ENCODE results near the gene TP53AIP1. TPM values are rescaled to one million over a fixed set of nuclear protein-coding genes. Genes with fewer than 3 reads are reported as not detected.

The TP53AIP1 gene
- total and polyA plus RNA-seq, 5 experiments from 2014 or later = not detected

- H3K36me3 Mint-ChIP-seq = no peaks in the 10 kb centered on the region
- no peak overlapping the region for H3K4me3 Mint-ChIP-seq
- H3K27me3 Mint-ChIP-seq = peaks cover 0 to 7% (median 3%) of the 10 kb centered on the region in 5 donors
- POLR2A ChIA-PET = no interaction called here
- no peak for DNase-seq
- ATAC-seq = no peak
- no peaks in the 10 kb centered on the region for H3K9me3 Mint-ChIP-seq
- no peak overlapping the region for H3K27ac Mint-ChIP-seq
- peaks cover under 1 to 15% (median 2%) of the 10 kb centered on the region in 4 donors for H3K4me1 Mint-ChIP-seq
These were observed 19.0 kb upstream of the TP53AIP1 start for GRCh38 chr11:128961645-128962044.

DNA sequence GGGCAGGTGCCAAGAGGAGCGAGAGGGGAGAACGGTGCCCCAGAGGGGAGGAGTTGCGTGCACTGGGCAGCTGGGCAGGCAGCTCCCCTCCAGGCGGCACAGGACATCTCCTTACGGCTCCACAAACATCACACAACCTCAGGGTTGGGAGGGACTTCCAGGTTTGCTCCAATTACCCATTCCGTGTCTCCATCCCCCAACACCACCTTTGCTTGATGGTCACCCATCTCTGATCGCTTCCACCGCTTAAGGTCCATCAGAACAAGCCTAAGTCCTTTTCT, 14.5 kb upstream of the TP53AIP1 start:
- POLR2A ChIA-PET = no interaction called here
- ATAC-seq (no peak), DNase-seq (no peak)
- Mint-ChIP-seq H3K36me3 (no peaks in the 10 kb centered on the region), H3K27ac (no peak overlapping the region), H3K9me3 (no peaks in the 10 kb centered on the region), H3K27me3 (peaks cover 3 to 26% (median 10%) of the 10 kb centered on the region in 5 donors), H3K4me3 (no peak overlapping the region), H3K4me1 (peaks cover 0 to 6% (median 2%) of the 10 kb centered on the region in 4 donors)

DNA sequence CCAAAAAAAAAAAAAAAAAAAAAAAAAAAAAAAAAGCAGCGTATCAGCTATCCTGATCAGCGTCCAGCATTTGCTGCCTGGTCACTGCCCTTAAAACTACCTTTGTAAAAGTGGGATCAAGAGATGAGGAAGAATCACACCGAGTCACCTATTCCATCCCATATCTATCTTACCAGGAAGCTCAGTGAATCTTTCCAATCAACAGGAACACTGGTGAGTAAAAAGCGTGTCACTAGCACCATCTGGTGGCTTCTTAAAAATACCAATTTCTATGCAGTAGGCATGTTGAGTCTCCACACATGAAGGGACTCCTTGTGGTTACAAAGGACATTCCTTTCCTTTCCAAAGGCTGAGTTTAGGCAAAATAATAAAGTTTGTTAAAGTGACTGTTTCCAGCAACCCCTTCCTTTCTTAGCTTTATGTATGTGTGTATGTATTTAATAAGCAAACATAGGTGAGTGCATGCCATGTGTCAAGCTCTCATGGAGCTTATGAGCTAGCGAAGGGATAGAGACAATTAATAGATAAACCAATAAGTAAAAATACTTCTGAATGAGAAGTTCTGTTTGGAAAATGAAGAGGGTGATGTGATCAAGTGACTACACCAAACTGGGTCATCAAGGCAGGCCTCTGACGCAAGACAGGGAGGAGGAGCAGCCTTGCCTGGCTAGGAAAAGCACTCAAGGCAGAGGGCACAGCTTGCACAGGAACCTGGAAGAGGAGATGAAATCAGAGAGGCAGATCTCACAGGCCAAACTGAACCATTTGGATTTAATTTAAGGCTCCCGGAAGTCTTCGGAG, 13.9 kb upstream of the TP53AIP1 start:
- Mint-ChIP-seq H3K27ac (no peak overlapping the region), H3K27me3 (peaks cover 3 to 26% (median 10%) of the 10 kb centered on the region in 5 donors), H3K4me1 (peaks cover 0 to 6% (median 2%) of the 10 kb centered on the region in 4 donors), H3K9me3 (no peaks in the 10 kb centered on the region), H3K36me3 (no peaks in the 10 kb centered on the region), H3K4me3 (peak overlapping the region in 2 of 10 donors; percentile 46 to 62)
- ATAC-seq = peak in 1 of 2 donors; percentile 54
- POLR2A ChIA-PET = interaction anchor here (0.6 to 1.1 kb wide), 2 partner anchors 70 to 903 kb away, joined by 3 to 4 read pairs; no protein-coding TSS in a partner anchor
- DNase-seq = peak in 5 of 10 donors; percentile 7 to 48 (median 41)

DNA sequence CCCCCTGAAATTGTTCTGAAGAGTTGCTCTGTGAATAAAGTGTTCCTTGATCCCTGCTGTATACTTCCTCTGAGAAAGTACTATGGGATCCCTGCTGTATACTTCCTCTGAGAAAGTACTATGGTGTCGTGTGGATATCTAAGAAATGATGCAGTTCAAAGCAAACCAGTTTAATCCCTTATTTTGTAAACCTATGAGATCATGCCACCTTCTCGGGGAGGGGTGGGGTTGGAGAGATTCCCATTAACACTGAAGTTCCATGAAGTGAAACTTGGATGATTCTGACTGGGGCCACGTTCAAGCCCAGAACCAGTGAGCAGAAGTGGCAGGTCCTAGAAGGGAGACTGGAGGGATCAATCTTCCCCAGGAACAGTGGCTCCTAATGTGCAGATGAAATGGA, 13.0 kb upstream of the TP53AIP1 start:
- no peak overlapping the region for H3K27ac Mint-ChIP-seq

GRCh38 chr11:128953151-128953550, 10.5 kb upstream of the TP53AIP1 start:
- Mint-ChIP-seq H3K36me3 (no peaks in the 10 kb centered on the region), H3K4me1 (peaks cover 0 to 6% (median 2%) of the 10 kb centered on the region in 4 donors), H3K27ac (no peak overlapping the region), H3K27me3 (peaks cover 6 to 36% (median 14%) of the 10 kb centered on the region in 5 donors), H3K9me3 (no peaks in the 10 kb centered on the region), H3K4me3 (no peak overlapping the region)
- POLR2A ChIA-PET = no interaction called here
- no peak for ATAC-seq
- DNase-seq = no peak

More for the DNA sequence above, 13.0 kb upstream of the TP53AIP1 start:
- POLR2A ChIA-PET = interaction anchor here (1.1 kb wide), 1 partner anchor 70 kb away, joined by 4 read pairs; no protein-coding TSS in a partner anchor
- Mint-ChIP-seq H3K4me3 (no peak overlapping the region), H3K4me1 (peaks cover 0 to 6% (median 2%) of the 10 kb centered on the region in 4 donors), H3K36me3 (no peaks in the 10 kb centered on the region), H3K27me3 (peaks cover 3 to 26% (median 10%) of the 10 kb centered on the region in 5 donors), H3K9me3 (no peaks in the 10 kb centered on the region)
- DNase-seq = no peak
- no peak for ATAC-seq

GRCh38 chr11:128949791-128950454, 7.3 kb upstream of the TP53AIP1 start:
- H3K4me1 Mint-ChIP-seq = no peaks in the 10 kb centered on the region
- peaks cover 4 to 41% (median 16%) of the 10 kb centered on the region in 5 donors for H3K27me3 Mint-ChIP-seq
- no peak for DNase-seq
- POLR2A ChIA-PET = no interaction called here
- H3K36me3 Mint-ChIP-seq = no peaks in the 10 kb centered on the region
- H3K27ac Mint-ChIP-seq = no peak overlapping the region
- H3K4me3 Mint-ChIP-seq = no peak overlapping the region
- no peaks in the 10 kb centered on the region for H3K9me3 Mint-ChIP-seq
- ATAC-seq = no peak

DNA sequence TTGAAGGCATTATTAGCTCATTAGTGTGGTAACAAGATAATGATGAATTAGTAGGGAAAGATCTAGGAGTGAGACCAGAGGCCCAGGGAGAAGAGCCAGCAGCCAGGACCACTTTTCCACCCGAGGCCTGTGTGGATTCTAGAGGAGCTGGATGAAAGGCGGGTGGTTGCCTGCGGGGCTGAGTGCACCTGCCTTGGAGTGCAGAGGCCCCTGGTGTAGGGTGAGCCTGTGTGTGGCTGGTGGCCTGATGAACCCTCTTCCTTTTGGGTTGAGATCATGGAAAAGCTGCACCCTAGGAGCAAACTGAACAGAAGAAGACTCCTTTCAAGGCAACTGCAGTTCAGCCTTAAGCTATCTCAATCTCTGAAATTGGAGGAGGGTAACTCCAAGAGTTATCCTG, 5.9 kb upstream of the TP53AIP1 start:
- DNase-seq (no peak), ATAC-seq (no peak)
- H3K4me3 Mint-ChIP-seq = no peak overlapping the region
- H3K27ac Mint-ChIP-seq = no peak overlapping the region
- peaks cover 5 to 47% (median 18%) of the 10 kb centered on the region in 5 donors for H3K27me3 Mint-ChIP-seq
- POLR2A ChIA-PET = no interaction called here
- no peaks in the 10 kb centered on the region for H3K9me3 Mint-ChIP-seq
- no peaks in the 10 kb centered on the region for H3K4me1 Mint-ChIP-seq
- H3K36me3 Mint-ChIP-seq = no peaks in the 10 kb centered on the region

- peaks cover 5 to 39% (median 18%) of the 10 kb centered on the region in 5 donors for H3K27me3 Mint-ChIP-seq
- H3K27ac Mint-ChIP-seq = no peak overlapping the region
- no peaks in the 10 kb centered on the region for H3K9me3 Mint-ChIP-seq
- ATAC-seq (no peak), DNase-seq (no peak)
- H3K4me1 Mint-ChIP-seq = no peaks in the 10 kb centered on the region
- POLR2A ChIA-PET = no interaction called here
- H3K36me3 Mint-ChIP-seq = no peaks in the 10 kb centered on the region
- no peak overlapping the region for H3K4me3 Mint-ChIP-seq
These were observed 5.1 kb upstream of the TP53AIP1 start for GRCh38 chr11:128947773-128948172.

DNA sequence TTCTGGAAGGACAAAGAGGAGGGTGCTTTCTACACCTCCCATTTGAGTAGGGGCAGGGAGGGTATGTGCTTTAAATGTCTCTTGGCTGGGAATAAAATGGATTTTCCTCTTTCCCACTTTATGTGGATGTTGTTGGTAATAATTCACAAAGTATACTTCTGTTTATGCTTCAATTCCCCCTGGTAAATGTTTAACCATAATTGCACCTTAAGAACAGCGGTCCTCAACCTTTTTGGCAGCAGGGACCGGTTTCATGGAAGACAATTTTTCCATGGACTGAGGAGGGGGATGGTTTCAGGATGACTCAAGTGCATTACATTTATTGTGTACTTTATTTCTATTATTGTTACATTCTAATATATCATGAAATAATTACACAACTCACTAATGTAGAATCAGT, 4.0 kb upstream of the TP53AIP1 start:
- no peak for ATAC-seq
- no peaks in the 10 kb centered on the region for H3K36me3 Mint-ChIP-seq
- H3K9me3 Mint-ChIP-seq = no peaks in the 10 kb centered on the region
- no peak overlapping the region for H3K27ac Mint-ChIP-seq
- H3K27me3 Mint-ChIP-seq = peaks cover 5 to 39% (median 18%) of the 10 kb centered on the region in 5 donors
- no peak overlapping the region for H3K4me3 Mint-ChIP-seq
- DNase-seq = no peak
- POLR2A ChIA-PET = no interaction called here
- H3K4me1 Mint-ChIP-seq = no peaks in the 10 kb centered on the region

GRCh38 chr11:128943428-128943976, 831 bp upstream of the TP53AIP1 start:
- DNase-seq (no peak), ATAC-seq (no peak)
- POLR2A ChIA-PET = no interaction called here
- no peak overlapping the region for H3K27ac Mint-ChIP-seq
- H3K9me3 Mint-ChIP-seq = no peaks in the 10 kb centered on the region
- H3K27me3 Mint-ChIP-seq = peaks cover 5 to 32% (median 15%) of the 10 kb centered on the region in 5 donors
- H3K4me3 Mint-ChIP-seq = no peak overlapping the region
- H3K4me1 Mint-ChIP-seq = no peaks in the 10 kb centered on the region
- H3K36me3 Mint-ChIP-seq = no peaks in the 10 kb centered on the region

- Mint-ChIP-seq H3K4me1 (no peaks in the 10 kb centered on the region), H3K27me3 (peaks cover 5 to 20% (median 11%) of the 10 kb centered on the region in 5 donors), H3K9me3 (no peaks in the 10 kb centered on the region), H3K4me3 (no peak overlapping the region), H3K36me3 (no peaks in the 10 kb centered on the region), H3K27ac (peak overlapping the region in 1 of 10 donors; percentile 37)
- ATAC-seq (no peak), DNase-seq (no peak)
- POLR2A ChIA-PET = no interaction called here
These were observed 429 bp downstream of the TP53AIP1 start for GRCh38 chr11:128942272-128942612.

DNA sequence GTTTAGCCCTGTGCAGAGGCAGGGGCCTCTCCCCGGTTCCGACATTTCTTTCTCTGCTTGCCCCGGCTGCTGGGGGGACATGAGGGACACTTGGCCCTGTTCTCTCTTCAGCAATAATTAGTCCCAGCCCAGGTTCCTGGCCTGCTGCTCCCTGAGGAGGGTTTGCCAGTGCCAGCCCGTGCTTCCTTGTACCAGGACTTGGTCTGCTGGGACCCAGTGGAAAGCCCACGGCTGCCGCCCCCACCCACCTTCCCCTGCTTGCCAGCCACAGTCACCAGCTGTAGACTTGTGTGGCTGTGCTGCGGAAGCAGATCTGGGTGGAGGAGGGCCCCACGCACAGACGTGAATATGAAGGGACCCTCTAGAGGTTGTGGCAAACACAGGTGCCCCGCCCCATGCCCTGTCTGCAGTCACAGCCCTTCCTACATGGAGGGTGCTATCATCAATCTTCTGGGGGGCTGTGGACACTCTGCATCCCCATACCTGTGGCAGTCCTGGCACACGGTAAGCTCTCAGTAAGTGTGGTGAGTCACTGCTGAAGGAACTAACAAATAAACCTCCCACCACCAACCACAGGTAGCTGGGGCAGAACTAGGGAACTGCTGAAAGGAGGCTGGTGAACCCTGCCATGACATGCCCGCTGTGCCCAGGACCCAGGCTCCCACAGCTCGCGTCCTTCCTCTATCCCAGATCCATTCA, 949 bp downstream of the TP53AIP1 start:
- ATAC-seq (no peak), DNase-seq (no peak)
- H3K4me1 Mint-ChIP-seq = no peaks in the 10 kb centered on the region
- no peak overlapping the region for H3K4me3 Mint-ChIP-seq
- H3K9me3 Mint-ChIP-seq = no peaks in the 10 kb centered on the region
- H3K27ac Mint-ChIP-seq = peak overlapping the region in 1 of 10 donors; percentile 37
- H3K27me3 Mint-ChIP-seq = peaks cover 5 to 20% (median 11%) of the 10 kb centered on the region in 5 donors
- POLR2A ChIA-PET = no interaction called here
- H3K36me3 Mint-ChIP-seq = no peaks in the 10 kb centered on the region

DNA sequence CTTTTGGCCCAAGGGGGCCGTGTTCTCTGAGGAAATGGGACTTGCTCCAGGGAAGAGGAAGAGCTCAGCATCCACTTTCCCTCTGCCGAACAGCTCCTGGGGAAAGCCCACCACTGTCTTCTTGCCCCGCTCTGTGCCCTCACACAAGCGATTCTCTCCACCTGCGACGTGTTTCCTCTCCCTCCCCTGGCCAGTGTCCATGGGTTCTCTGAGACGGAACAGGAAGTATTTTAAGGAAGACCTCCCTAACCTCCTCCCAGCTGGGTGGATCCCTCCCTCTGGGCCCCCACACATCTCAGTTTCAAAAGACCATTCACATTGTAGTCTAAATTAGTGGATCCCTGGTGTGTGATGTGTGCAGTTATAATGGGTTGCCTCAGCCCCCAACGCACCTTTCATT, 1.6 kb downstream of the TP53AIP1 start:
- no peak overlapping the region for H3K4me3 Mint-ChIP-seq
- H3K9me3 Mint-ChIP-seq = no peaks in the 10 kb centered on the region
- DNase-seq (no peak), ATAC-seq (no peak)
- POLR2A ChIA-PET = no interaction called here
- H3K36me3 Mint-ChIP-seq = no peaks in the 10 kb centered on the region
- no peak overlapping the region for H3K27ac Mint-ChIP-seq
- H3K27me3 Mint-ChIP-seq = peaks cover 4 to 20% (median 11%) of the 10 kb centered on the region in 5 donors
- H3K4me1 Mint-ChIP-seq = no peaks in the 10 kb centered on the region
